Liver (tissue), 9 donors: ENCODE results near the gene FBXO44. TPM values are rescaled to one million over a fixed set of nuclear protein-coding genes. Genes with fewer than 3 reads are reported as not detected.

Source experiments
- DNase-seq: peaks from one replicate; pipeline ENCODE4 v3.0.0-alpha.2; 2017; ENCODE audit warnings: low spot score
- H3K27ac ChIP-seq, 2 donors: one replicate each; pipeline ENCODE4 v1.7.0; 2013; ENCODE audit warnings: inconsistent platforms in 2 of 2, low read length in 2 of 2, control low read depth in 1 of 2, low read depth in 1 of 2, mild to moderate bottlenecking in 1 of 2
- H3K27me3 ChIP-seq, 4 donors: one replicate each; pipeline versions ENCODE4 v1.6.1 to v1.7.0; 2013; ENCODE audit warnings: low read length in 3 of 4, inconsistent platforms in 1 of 4, mild to moderate bottlenecking in 1 of 4, moderate library complexity in 1 of 4; ENCODE audit not compliant: control insufficient read depth in 4 of 4, insufficient read depth in 4 of 4
- H3K36me3 ChIP-seq, 4 donors: one replicate each; pipeline versions ENCODE4 v1.6.1 to v1.7.0; 2013; ENCODE audit warnings: low read length in 3 of 4, mild to moderate bottlenecking in 3 of 4, low read depth in 1 of 4, moderate library complexity in 1 of 4; ENCODE audit not compliant: control insufficient read depth in 4 of 4, insufficient read depth in 3 of 4
- H3K4me1 ChIP-seq, 4 donors: one replicate each; pipeline versions ENCODE4 v1.6.1 to v1.7.0; 2013; ENCODE audit warnings: low read length in 3 of 4, mild to moderate bottlenecking in 3 of 4, moderate library complexity in 1 of 4; ENCODE audit not compliant: control insufficient read depth in 4 of 4, insufficient read depth in 4 of 4
- H3K4me3 ChIP-seq, 3 donors: one replicate each; pipeline versions ENCODE4 v1.6.1 to v1.7.0; 2013; ENCODE audit warnings: low read length in 3 of 3, control low read depth in 1 of 3, low read depth in 1 of 3, mild to moderate bottlenecking in 1 of 3
- H3K9ac ChIP-seq, 2 donors: one replicate each; pipeline ENCODE4 v1.7.0; 2013; ENCODE audit warnings: low read length in 2 of 2, mild to moderate bottlenecking in 2 of 2, moderate library complexity in 2 of 2, control low read depth in 1 of 2, low read depth in 1 of 2
- H3K9me3 ChIP-seq, 4 donors: one replicate each; pipeline versions ENCODE4 v1.6.1 to v1.7.0; 2013; ENCODE audit warnings: low read length in 3 of 4; ENCODE audit not compliant: control insufficient read depth in 4 of 4
- ATF3 ChIP-seq: IDR thresholded peaks from 2 replicates; pipeline ENCODE4 v1.6.1; 2016; ENCODE audit warnings: antibody characterized with exemption
- CTCF ChIP-seq: fragments of 150-350 bp; IDR thresholded peaks from 2 replicates; pipeline ENCODE4 v1.5.1; 2017; ENCODE audit warnings: improper control_type of control experiment, low read depth, low read length; ENCODE audit not compliant: missing input control
- EGR1 ChIP-seq, 2 donors: IDR thresholded peaks; 2 replicates each; pipeline ENCODE4 v1.6.1; 2016 to 2018; ENCODE audit warnings: antibody characterized with exemption in 2 of 2, low read depth in 2 of 2
- FOXA1 ChIP-seq: IDR thresholded peaks from 2 replicates; pipeline ENCODE4 v1.6.1; 2016; ENCODE audit warnings: antibody characterized with exemption
- FOXA2 ChIP-seq: IDR thresholded peaks from 2 replicates; pipeline ENCODE4 v1.6.1; 2016; ENCODE audit warnings: antibody characterized with exemption
- GABPA ChIP-seq, 2 donors: IDR thresholded peaks in 1 of 2; conservative IDR thresholded peaks in 1 of 2; 2 replicates each; pipeline ENCODE4 v1.6.1; 2016; ENCODE audit warnings: antibody characterized with exemption in 2 of 2, mild to moderate bottlenecking in 1 of 2, moderate library complexity in 1 of 2
- HNF4A ChIP-seq, 2 donors: conservative IDR thresholded peaks; 2 replicates each; pipeline ENCODE4 v1.6.1; 2016; ENCODE audit warnings: antibody characterized with exemption in 2 of 2, mild to moderate bottlenecking in 2 of 2
- HNF4G ChIP-seq: IDR thresholded peaks from 2 replicates; pipeline ENCODE4 v1.6.1; 2016; ENCODE audit warnings: antibody characterized with exemption
- JUND ChIP-seq, 2 donors: IDR thresholded peaks; 2 replicates each; pipeline ENCODE4 v1.6.1; 2016; ENCODE audit warnings: antibody characterized with exemption in 2 of 2
- RAD21 ChIP-seq, 2 donors: IDR thresholded peaks; 2 replicates each; pipeline ENCODE4 v1.6.1; 2016; ENCODE audit warnings: antibody characterized with exemption in 2 of 2, mild to moderate bottlenecking in 2 of 2
- RXRA ChIP-seq, 2 donors: IDR thresholded peaks; 2 replicates each; pipeline ENCODE4 v1.6.1; 2017 to 2018; ENCODE audit warnings: antibody characterized with exemption in 2 of 2, mild to moderate bottlenecking in 1 of 2
- SP1 ChIP-seq: IDR thresholded peaks from 2 replicates; pipeline ENCODE4 v1.6.1; 2018; ENCODE audit warnings: antibody characterized with exemption, mild to moderate bottlenecking
- TAF1 ChIP-seq: conservative IDR thresholded peaks from 2 replicates; pipeline ENCODE4 v1.6.1; 2016; ENCODE audit warnings: antibody characterized with exemption, mild to moderate bottlenecking
- YY1 ChIP-seq: IDR thresholded peaks from 2 replicates; pipeline ENCODE4 v1.6.1; 2016; ENCODE audit warnings: antibody characterized with exemption, mild to moderate bottlenecking
- ZBTB33 ChIP-seq: IDR thresholded peaks from 2 replicates; pipeline ENCODE4 v1.6.1; 2016; ENCODE audit warnings: antibody characterized with exemption
- WGBS: extraction: QIAGEN DNeasy Blood & Tissue Kit; methylation state at CpG from one replicate; pipeline ENCODE4 v1.1.7; 2013; 5-methylcytosine and 5-hydroxymethylcytosine counted together
- polyA plus RNA-seq, 2 donors: library from polyadenylated mRNA; stranded (reverse) in 1 of 2; unstranded in 1 of 2; fragments of 200-250 nt in 1 of 2; fragments of >200 nt in 1 of 2; fragmentation: Nextera tagmentation in 1 of 2; extraction: Ambion mirVana in 1 of 2; gene quantifications; one replicate each; pipeline versions ENCODE4 v1.2.1 to v1.2.3, GENCODE V29; 2013 to 2015
- total RNA-seq, 2 donors: library from RNA; depleted of rRNA; stranded (reverse); fragments of >200 nt; gene quantifications; one replicate each; pipeline ENCODE4 v1.2.3, GENCODE V29; 2014
- donor health status: healthy.
- donor health status: healthy.
- donor health status: healthy.
- donor health status: healthy.
- donor health status: healthy.

Gene FBXO44
- total and polyA plus RNA-seq, 4 donors = 3.6 to 13.2 (median 6.8) TPM

GRCh38 chr1:11617741-11618140 is 36.9 kb upstream of the FBXO44 start (continued):
- TF ChIP-seq TAF1 = no peak
- no peak for TF ChIP-seq JUND (IDR thresholded peaks at IDR 0.05)
- no peak for TF ChIP-seq CTCF
- no peak for TF ChIP-seq HNF4G

GRCh38 chr1:11620405-11620804 is 34.3 kb upstream of the FBXO44 start:
- H3K27me3 ChIP-seq = no peaks in the 10 kb centered on the region
- no peak overlapping the region for H3K9ac ChIP-seq
- no peaks in the 10 kb centered on the region for H3K4me1 ChIP-seq
- DNase-seq = no peak
- H3K27ac ChIP-seq = no peak overlapping the region
- WGBS = 66% methylated on average over 12 of the region's 12 CpGs
- no peaks in the 10 kb centered on the region for H3K9me3 ChIP-seq
- no peak for TF ChIP-seq FOXA1
- no peak for TF ChIP-seq ZBTB33
- no peak overlapping the region for H3K4me3 ChIP-seq
- H3K36me3 ChIP-seq = no peaks in the 10 kb centered on the region

- Histone ChIP-seq H3K9ac (no peak overlapping the region), H3K36me3 (no peaks in the 10 kb centered on the region), H3K9me3 (no peaks in the 10 kb centered on the region), H3K4me3 (no peak overlapping the region), H3K27ac (no peak overlapping the region), H3K27me3 (no peaks in the 10 kb centered on the region), H3K4me1 (no peaks in the 10 kb centered on the region)
- TF ChIP-seq RXRA (IDR thresholded peaks at IDR 0.05) (no peak), FOXA2 (no peak), RAD21 (IDR thresholded peaks at IDR 0.05) (no peak), GABPA (IDR thresholded peaks at IDR 0.05 in 1 of 2, conservative IDR thresholded peaks at IDR 0.05 in 1 of 2) (no peak)
- no peak for DNase-seq
- WGBS = 91% methylated on average over 5 of the region's 5 CpGs
These were observed 33.8 kb upstream of the FBXO44 start for GRCh38 chr1:11620924-11621323.

- no peaks in the 10 kb centered on the region for H3K36me3 ChIP-seq
- no peak for DNase-seq
- no peaks in the 10 kb centered on the region for H3K4me1 ChIP-seq
- TF ChIP-seq RXRA (IDR thresholded peaks at IDR 0.05) = no peak
- TF ChIP-seq ATF3 = no peak
- TF ChIP-seq SP1 = no peak
- no peak for TF ChIP-seq YY1
- no peak for TF ChIP-seq EGR1 (IDR thresholded peaks at IDR 0.05; ENCODE audit: low read depth in 2 of 2)
- TF ChIP-seq FOXA1 = no peak
- TF ChIP-seq GABPA (IDR thresholded peaks at IDR 0.05 in 1 of 2, conservative IDR thresholded peaks at IDR 0.05 in 1 of 2) = no peak
- no peak for TF ChIP-seq HNF4A (conservative IDR thresholded peaks at IDR 0.05)
- no peak for TF ChIP-seq CTCF
- TF ChIP-seq RAD21 (IDR thresholded peaks at IDR 0.05) = no peak
- no peak for TF ChIP-seq HNF4G
- no peak for TF ChIP-seq TAF1
- no peak for TF ChIP-seq JUND (IDR thresholded peaks at IDR 0.05)
- no peak overlapping the region for H3K9ac ChIP-seq
- no peaks in the 10 kb centered on the region for H3K27me3 ChIP-seq
- 63% methylated on average over 3 of the region's 3 CpGs for whole genome bisulfite sequencing
- H3K27ac ChIP-seq = no peak overlapping the region
- no peak overlapping the region for H3K4me3 ChIP-seq
- H3K9me3 ChIP-seq = no peaks in the 10 kb centered on the region
These were observed 32.3 kb upstream of the FBXO44 start for GRCh38 chr1:11622398-11622797.
